HepG2 (cell line): ENCODE results near the gene AQP7. TPM values are rescaled to one million over a fixed set of nuclear protein-coding genes. Genes with fewer than 3 reads are reported as not detected.

Experiments
- ARNT ChIP-seq: fragments of 450-650 bp; IDR thresholded peaks from 2 replicates; pipeline ENCODE4 v1.6.1; 2017
- BCL6 ChIP-seq: IDR thresholded peaks from 2 replicates; pipeline ENCODE4 v1.6.1; 2016; ENCODE audit warnings: missing genetic modification reagents, missing compliant biosample characterization
- CC2D1A ChIP-seq: sonication (generic); formaldehyde crosslinking; IDR thresholded peaks from 2 replicates; pipeline ENCODE4 v1.8.1; 2023; ENCODE audit warnings: mild to moderate bottlenecking, missing genetic modification reagents
- ETV5 ChIP-seq: IDR thresholded peaks from 2 replicates; pipeline ENCODE4 v1.6.1; 2018; ENCODE audit warnings: missing biosample characterization, missing genetic modification reagents, inconsistent platforms, borderline replicate concordance
- FOXP1 ChIP-seq, 2 experiments: fragments of 450-650 bp in 1 of 2; IDR thresholded peaks; 2 replicates each; pipeline ENCODE4 v1.6.1; 2017 to 2018; ENCODE audit warnings: antibody characterized with exemption in 1 of 2
- HES4 ChIP-seq: sonication (generic); formaldehyde crosslinking; IDR thresholded peaks from 2 replicates; pipeline ENCODE4 v1.9.0; 2021; ENCODE audit warnings: mild to moderate bottlenecking, missing genetic modification reagents, borderline replicate concordance
- HOMEZ ChIP-seq: IDR thresholded peaks from 2 replicates; pipeline ENCODE4 v1.6.1; 2016; ENCODE audit warnings: low read depth
- MIER2 ChIP-seq: IDR thresholded peaks from 2 replicates; pipeline ENCODE4 v1.6.1; 2016; ENCODE audit warnings: missing biosample characterization, missing genetic modification reagents
- NCOA1 ChIP-seq: sonication (generic); formaldehyde crosslinking; IDR thresholded peaks from 2 replicates; pipeline ENCODE4 v1.9.0; 2021; ENCODE audit warnings: missing genetic modification reagents
- NFIB ChIP-seq: sonication (generic); formaldehyde crosslinking; IDR thresholded peaks from 2 replicates; pipeline ENCODE4 v1.9.0; 2021; ENCODE audit warnings: missing genetic modification reagents, mild to moderate bottlenecking, borderline replicate concordance
- NFIC ChIP-seq: IDR thresholded peaks from 2 replicates; pipeline ENCODE4 v1.6.1; 2012; ENCODE audit warnings: mild to moderate bottlenecking, low read length, inconsistent platforms
- POLR2AphosphoS2 ChIP-seq: IDR thresholded peaks from 2 replicates; pipeline ENCODE4 v1.6.1; 2011; ENCODE audit warnings: low read depth, low read length, improper control_type of control experiment
- PRDM15 ChIP-seq: sonication (generic); formaldehyde crosslinking; IDR thresholded peaks from 2 replicates; pipeline ENCODE4 v1.4.0; 2020; ENCODE audit warnings: missing genetic modification reagents
- RARA ChIP-seq: IDR thresholded peaks from 2 replicates; pipeline ENCODE4 v1.6.1; 2016; ENCODE audit warnings: missing genetic modification reagents, missing compliant biosample characterization
- SMYD3 ChIP-seq: sonication (generic); formaldehyde crosslinking; IDR thresholded peaks from 2 replicates; pipeline ENCODE4 v1.8.1; 2023; ENCODE audit warnings: mild to moderate bottlenecking, missing genetic modification reagents
- ZFP90 ChIP-seq: sonication (generic); formaldehyde crosslinking; IDR thresholded peaks from 2 replicates; pipeline ENCODE4 v1.8.0; 2022; ENCODE audit warnings: missing genetic modification reagents, mild to moderate bottlenecking, inconsistent platforms, borderline replicate concordance
- ZKSCAN1 ChIP-seq: fragments of 150-350 bp; IDR thresholded peaks from 2 replicates; pipeline ENCODE4 v1.6.1; 2014; ENCODE audit warnings: low read length
- ZNF121 ChIP-seq: sonication (generic); formaldehyde crosslinking; IDR thresholded peaks from 2 replicates; pipeline ENCODE4 v1.5.0; 2020; ENCODE audit warnings: mild to moderate bottlenecking, missing genetic modification reagents
- ZNF143 ChIP-seq: sonication (generic); formaldehyde crosslinking; IDR thresholded peaks from 2 replicates; pipeline ENCODE4 v1.4.0; 2020; ENCODE audit warnings: missing genetic modification reagents
- ZNF207 ChIP-seq: fragments of 450-650 bp; IDR thresholded peaks from 2 replicates; pipeline ENCODE4 v1.6.1; 2016; ENCODE audit warnings: antibody characterized with exemption, borderline replicate concordance
- ZNF446 ChIP-seq: sonication (generic); formaldehyde crosslinking; IDR thresholded peaks from 2 replicates; pipeline ENCODE4 v1.5.0; 2020; ENCODE audit warnings: mild to moderate bottlenecking, missing genetic modification reagents
- ZNF672 ChIP-seq: sonication (generic); formaldehyde crosslinking; IDR thresholded peaks from 2 replicates; pipeline ENCODE4 v1.8.1; 2022; ENCODE audit warnings: missing genetic modification reagents
- ZNF740 ChIP-seq: sonication (generic); formaldehyde crosslinking; IDR thresholded peaks from 2 replicates; pipeline ENCODE4 v1.4.0; 2020; ENCODE audit warnings: missing genetic modification reagents
- ZNF766 ChIP-seq: sonication (generic); formaldehyde crosslinking; IDR thresholded peaks from 2 replicates; pipeline ENCODE4 v1.5.0; 2020; ENCODE audit warnings: missing genetic modification reagents, borderline replicate concordance
- ZSCAN12 ChIP-seq: sonication (generic); formaldehyde crosslinking; IDR thresholded peaks from 2 replicates; pipeline ENCODE4 v1.9.0; 2021; ENCODE audit warnings: mild to moderate bottlenecking, missing genetic modification reagents
- ZSCAN5A ChIP-seq: sonication (generic); formaldehyde crosslinking; IDR thresholded peaks from 2 replicates; pipeline ENCODE4 v1.8.0; 2022; ENCODE audit warnings: mild to moderate bottlenecking, missing genetic modification reagents, borderline replicate concordance
- polyA plus RNA-seq, 8 experiments: library from polyadenylated mRNA; depleted of rRNA in 3 of 8; stranded (reverse) in 7 of 8; unstranded in 1 of 8; fragments of >200 nt; fragmentation: Illumina TruSeq in 4 of 8; extraction: Trizol in 4 of 8; gene quantifications; 2 replicates each; pipeline versions ENCODE4 v1.2.1 to v1.2.3, GENCODE V29; 2011 to 2016; ENCODE audit warnings: low read depth in 4 of 8, missing spikeins in 1 of 8, mixed read lengths in 1 of 8; ENCODE audit not compliant: insufficient read depth in 1 of 8
- total RNA-seq, 5 experiments: library from RNA; depleted of rRNA; stranded (reverse); fragments of >200 nt; fragmentation: Illumina TruSeq; extraction: Trizol; gene quantifications; 2 replicates each; pipeline ENCODE4 v1.2.3, GENCODE V29; 2016; ENCODE audit warnings: low read depth in 1 of 5

The AQP7 gene
- total and polyA plus RNA-seq, 2 of the 13 experiments (the other 11 are each of a cell fraction or from before 2014, with no cell fraction given) = 1.9 to 2.1 TPM

GRCh38 chr9:33446946-33447798, 44.8 kb upstream of the AQP7 start, which contains the start of gene AQP3 (continued):
- TF ChIP-seq ETV5 (CRISPR knock-in tag) = no peak
- TF ChIP-seq HOMEZ (CRISPR knock-in tag) = no peak
- TF ChIP-seq NCOA1 (CRISPR knock-in tag) = no peak
- no peak for TF ChIP-seq HES4 (CRISPR knock-in tag)
- TF ChIP-seq POLR2AphosphoS2 = no peak
- no peak for TF ChIP-seq NFIB (CRISPR knock-in tag)
- TF ChIP-seq ZNF121 (CRISPR knock-in tag) = no peak
- TF ChIP-seq ZSCAN12 = no peak
- no peak for TF ChIP-seq ZFP90 (CRISPR knock-in tag)
- no peak for TF ChIP-seq FOXP1 (IDR thresholded peaks at IDR 0.05)
- no peak for TF ChIP-seq FOXP1 (CRISPR knock-in tag; IDR thresholded peaks at IDR 0.05)
- TF ChIP-seq ZNF207 = no peak
- TF ChIP-seq ZNF446 (CRISPR knock-in tag) = no peak
- TF ChIP-seq BCL6 = no peak
- no peak for TF ChIP-seq ARNT
- TF ChIP-seq ZKSCAN1 = no peak
- TF ChIP-seq NFIC = no peak
- TF ChIP-seq ZNF766 (CRISPR knock-in tag) = no peak
- TF ChIP-seq ZNF143 (CRISPR knock-in tag) = no peak
- TF ChIP-seq SMYD3 (CRISPR knock-in tag) = no peak
- TF ChIP-seq ZNF740 (CRISPR knock-in tag) = no peak
- no peak for TF ChIP-seq ZNF672 (CRISPR knock-in tag)
- no peak for TF ChIP-seq PRDM15
- no peak for TF ChIP-seq RARA (CRISPR knock-in tag)
- TF ChIP-seq ZSCAN5A (CRISPR knock-in tag) = no peak
- no peak for TF ChIP-seq MIER2 (CRISPR knock-in tag)
- no peak for TF ChIP-seq CC2D1A (CRISPR knock-in tag)
